ENCODE measurements around the gene FOLR3.

DNA sequence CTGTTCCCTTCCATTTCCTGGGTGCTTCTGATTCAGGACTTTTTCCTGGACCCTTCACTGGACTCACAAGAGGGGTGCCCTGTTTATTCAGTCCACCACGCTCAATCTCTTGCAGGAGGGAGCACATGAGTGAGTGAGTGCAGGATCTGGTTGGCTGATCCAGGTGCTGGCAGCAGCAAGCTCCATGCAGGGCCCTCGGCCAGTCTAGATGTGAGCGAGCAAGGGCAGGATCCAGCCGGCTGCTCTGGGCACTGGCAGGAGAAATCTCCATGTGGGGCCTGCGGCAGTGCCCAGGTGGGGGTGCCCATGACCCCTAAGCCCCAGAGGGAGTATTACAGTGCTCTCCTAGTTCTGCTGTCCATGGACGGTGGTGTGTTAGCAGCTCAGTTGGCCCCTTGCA lies 11.5 kb upstream of the FOLR3 start:
- TF ChIP-seq, protein P1, sequence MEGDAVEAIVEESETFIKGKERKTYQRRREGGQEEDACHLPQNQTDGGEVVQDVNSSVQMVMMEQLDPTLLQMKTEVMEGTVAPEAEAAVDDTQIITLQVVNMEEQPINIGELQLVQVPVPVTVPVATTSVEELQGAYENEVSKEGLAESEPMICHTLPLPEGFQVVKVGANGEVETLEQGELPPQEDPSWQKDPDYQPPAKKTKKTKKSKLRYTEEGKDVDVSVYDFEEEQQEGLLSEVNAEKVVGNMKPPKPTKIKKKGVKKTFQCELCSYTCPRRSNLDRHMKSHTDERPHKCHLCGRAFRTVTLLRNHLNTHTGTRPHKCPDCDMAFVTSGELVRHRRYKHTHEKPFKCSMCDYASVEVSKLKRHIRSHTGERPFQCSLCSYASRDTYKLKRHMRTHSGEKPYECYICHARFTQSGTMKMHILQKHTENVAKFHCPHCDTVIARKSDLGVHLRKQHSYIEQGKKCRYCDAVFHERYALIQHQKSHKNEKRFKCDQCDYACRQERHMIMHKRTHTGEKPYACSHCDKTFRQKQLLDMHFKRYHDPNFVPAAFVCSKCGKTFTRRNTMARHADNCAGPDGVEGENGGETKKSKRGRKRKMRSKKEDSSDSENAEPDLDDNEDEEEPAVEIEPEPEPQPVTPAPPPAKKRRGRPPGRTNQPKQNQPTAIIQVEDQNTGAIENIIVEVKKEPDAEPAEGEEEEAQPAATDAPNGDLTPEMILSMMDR (IDR thresholded peaks at IDR 0.05), result no peak
- TF ChIP-seq POLR2A (IDR thresholded peaks at IDR 0.05), result no peak
